22Rv1 (cell line): Measurements from ENCODE around the gene LAMA3.

ENCODE experiments used
- CTCF ChIP-seq: fragments of 450-650 bp; IDR thresholded peaks from 2 replicates; pipeline ENCODE4 v1.5.1; 2017; ENCODE audit warnings: mild to moderate bottlenecking
- ZFX ChIP-seq: fragments of 450-650 bp; IDR thresholded peaks from 2 replicates; pipeline ENCODE4 v1.6.1; 2017; ENCODE audit warnings: antibody characterized with exemption, borderline replicate concordance

GRCh38 chr18:23702606-23703005, 13.4 kb downstream of the LAMA3 start:
- TF ChIP-seq CTCF, result no peak
- no peak for TF ChIP-seq ZFX
